Measurements from ENCODE around the gene MAGI2.

MAGI2 gene

GRCh38 chr7:78734626-78735025, 718.8 kb downstream of the MAGI2 start:
- DNase-seq (ENCODE audit: low read depth) = no peak

GRCh38 chr7:78720066-78720465, 733.4 kb downstream of the MAGI2 start:
- no peak for DNase-seq (ENCODE audit: low read depth)

- no peak for DNase-seq (ENCODE audit: low read depth)
These were observed 735.3 kb downstream of the MAGI2 start for GRCh38 chr7:78718212-78718611.

GRCh38 chr7:78716876-78717275, 736.6 kb downstream of the MAGI2 start:
- DNase-seq (ENCODE audit: low read depth) = no peak

GRCh38 chr7:78714356-78714755, 739.1 kb downstream of the MAGI2 start:
- DNase-seq (ENCODE audit: low read depth) = no peak

- DNase-seq (ENCODE audit: low read depth) = no peak
These were observed 741.4 kb downstream of the MAGI2 start for GRCh38 chr7:78712111-78712510.

- no peak for DNase-seq (ENCODE audit: low read depth)
These were observed 743.8 kb downstream of the MAGI2 start for GRCh38 chr7:78709658-78710057.

GRCh38 chr7:78704504-78704903, 749.0 kb downstream of the MAGI2 start:
- DNase-seq (ENCODE audit: low read depth) = no peak

- no peak for DNase-seq (ENCODE audit: low read depth)
These were observed 750.1 kb downstream of the MAGI2 start for GRCh38 chr7:78703391-78703790.

GRCh38 chr7:78702770-78703169, 750.7 kb downstream of the MAGI2 start:
- no peak for DNase-seq (ENCODE audit: low read depth)

- no peak for DNase-seq (ENCODE audit: low read depth)
These were observed 757.6 kb downstream of the MAGI2 start for GRCh38 chr7:78695826-78696225.

- DNase-seq (ENCODE audit: low read depth) = no peak
These were observed 761.9 kb downstream of the MAGI2 start for GRCh38 chr7:78691584-78691983.

GRCh38 chr7:78690174-78690573, 763.3 kb downstream of the MAGI2 start:
- no peak for DNase-seq (ENCODE audit: low read depth)

GRCh38 chr7:78688376-78688775, 765.1 kb downstream of the MAGI2 start:
- no peak for DNase-seq (ENCODE audit: low read depth)

GRCh38 chr7:78686189-78686588, 767.3 kb downstream of the MAGI2 start:
- DNase-seq (ENCODE audit: low read depth) = no peak

- DNase-seq (ENCODE audit: low read depth) = no peak
These were observed 769.3 kb downstream of the MAGI2 start for GRCh38 chr7:78684201-78684600.

GRCh38 chr7:78683566-78683965, 769.9 kb downstream of the MAGI2 start:
- no peak for DNase-seq (ENCODE audit: low read depth)

- no peak for DNase-seq (ENCODE audit: low read depth)
These were observed 774.2 kb downstream of the MAGI2 start for GRCh38 chr7:78679112-78679876.

GRCh38 chr7:78677391-78677790, 776.1 kb downstream of the MAGI2 start:
- no peak for DNase-seq (ENCODE audit: low read depth)

- DNase-seq (ENCODE audit: low read depth) = no peak
These were observed 778.0 kb downstream of the MAGI2 start for GRCh38 chr7:78675511-78675910.

- no peak for DNase-seq (ENCODE audit: low read depth)
These were observed 780.2 kb downstream of the MAGI2 start for GRCh38 chr7:78673272-78673671.

- DNase-seq (ENCODE audit: low read depth) = no peak
These were observed 790.5 kb downstream of the MAGI2 start for GRCh38 chr7:78662939-78663338.

GRCh38 chr7:78649976-78650375, 803.5 kb downstream of the MAGI2 start:
- DNase-seq (ENCODE audit: low read depth) = no peak

- no peak for DNase-seq (ENCODE audit: low read depth)
These were observed 804.2 kb downstream of the MAGI2 start for GRCh38 chr7:78649236-78649635.
